Tibial artery (tissue), 4 donors: ENCODE data around the gene GLP2R.

Experiments used
- DNase-seq, 2 donors: peaks; one replicate each; pipeline ENCODE4 v3.0.0-alpha.2; 2019
- H3K27ac ChIP-seq, 2 donors: fragments of 200-600 bp; sonication (generic) in 1 of 2; 1 replicate in 1 of 2; 2 replicates in 1 of 2; pipeline ENCODE4 v1.5.1; 2018 to 2019; ENCODE audit warnings: mild to moderate bottlenecking in 1 of 2
- H3K27me3 ChIP-seq, 2 donors: fragments of 200-600 bp; sonication (generic) in 1 of 2; one replicate each; pipeline versions ENCODE4 v1.5.1 to v1.6.0; 2016 to 2019
- H3K36me3 ChIP-seq, 3 donors: fragments of 200-600 bp; sonication (generic) in 2 of 3; one replicate each; pipeline ENCODE4 v1.5.1; 2016 to 2019; ENCODE audit warnings: mild to moderate bottlenecking in 2 of 3
- H3K4me1 ChIP-seq, 4 donors: fragments of 200-600 bp; sonication (generic) in 2 of 4; 1 replicate in 3 of 4; 2 replicates in 1 of 4; pipeline ENCODE4 v1.5.1; 2016 to 2019
- H3K4me3 ChIP-seq, 2 donors: fragments of 200-600 bp; sonication (generic) in 1 of 2; 1 replicate in 1 of 2; 2 replicates in 1 of 2; pipeline ENCODE4 v1.5.1; 2018 to 2019; ENCODE audit warnings: mild to moderate bottlenecking in 2 of 2
- H3K9me3 ChIP-seq, 3 donors: fragments of 200-600 bp; sonication (generic) in 1 of 3; one replicate each; pipeline ENCODE4 v1.5.1; 2016 to 2019
- intact Hi-C: fragments of 100-400 bp; cut with DNase I; formaldehyde crosslinking; loops from one replicate; pipeline ENCODE4 v1.15.0; 2023; ENCODE audit warnings: low total_unique reads
- TF ChIP-seq, protein P1 (sequence below), 2 experiments: fragments of 200-600 bp in 1 of 2; fragments of 450-650 bp in 1 of 2; IDR thresholded peaks; one replicate each; pipeline ENCODE4 v1.5.1; 2017 to 2019; ENCODE audit warnings: antibody characterized with exemption in 2 of 2, mild to moderate bottlenecking in 1 of 2, moderate library complexity in 1 of 2

GLP2R gene

DNA sequence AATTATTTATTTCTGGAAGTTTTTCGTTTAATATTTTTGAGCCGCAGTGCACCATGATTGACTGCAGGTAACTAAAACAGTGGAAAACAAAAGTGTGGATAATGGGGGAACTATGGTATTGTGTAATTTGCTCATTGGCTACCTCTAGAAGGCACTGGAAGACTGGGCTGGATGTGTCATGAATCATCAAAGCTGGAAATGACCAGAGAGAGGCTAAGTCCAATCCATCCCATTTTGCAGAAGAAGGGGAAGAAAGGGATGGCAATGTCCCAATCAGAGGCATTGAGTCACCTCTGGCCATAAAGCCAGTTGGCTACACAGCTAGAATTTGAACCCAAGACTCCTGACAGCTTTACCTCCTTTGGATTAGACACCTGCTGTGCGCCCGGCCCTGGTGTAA lies 29.3 kb downstream of the GLP2R start:
- no peaks in the 10 kb centered on the region for H3K36me3 ChIP-seq
- H3K9me3 ChIP-seq, result peaks cover 0 to 9% (median 0%) of the 10 kb centered on the region in 3 donors
- no peaks in the 10 kb centered on the region for H3K4me1 ChIP-seq
- TF ChIP-seq, protein P1, sequence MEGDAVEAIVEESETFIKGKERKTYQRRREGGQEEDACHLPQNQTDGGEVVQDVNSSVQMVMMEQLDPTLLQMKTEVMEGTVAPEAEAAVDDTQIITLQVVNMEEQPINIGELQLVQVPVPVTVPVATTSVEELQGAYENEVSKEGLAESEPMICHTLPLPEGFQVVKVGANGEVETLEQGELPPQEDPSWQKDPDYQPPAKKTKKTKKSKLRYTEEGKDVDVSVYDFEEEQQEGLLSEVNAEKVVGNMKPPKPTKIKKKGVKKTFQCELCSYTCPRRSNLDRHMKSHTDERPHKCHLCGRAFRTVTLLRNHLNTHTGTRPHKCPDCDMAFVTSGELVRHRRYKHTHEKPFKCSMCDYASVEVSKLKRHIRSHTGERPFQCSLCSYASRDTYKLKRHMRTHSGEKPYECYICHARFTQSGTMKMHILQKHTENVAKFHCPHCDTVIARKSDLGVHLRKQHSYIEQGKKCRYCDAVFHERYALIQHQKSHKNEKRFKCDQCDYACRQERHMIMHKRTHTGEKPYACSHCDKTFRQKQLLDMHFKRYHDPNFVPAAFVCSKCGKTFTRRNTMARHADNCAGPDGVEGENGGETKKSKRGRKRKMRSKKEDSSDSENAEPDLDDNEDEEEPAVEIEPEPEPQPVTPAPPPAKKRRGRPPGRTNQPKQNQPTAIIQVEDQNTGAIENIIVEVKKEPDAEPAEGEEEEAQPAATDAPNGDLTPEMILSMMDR (IDR thresholded peaks at IDR 0.05), result no peak
- no peaks in the 10 kb centered on the region for H3K27me3 ChIP-seq
- H3K27ac ChIP-seq, result no peak overlapping the region
- intact Hi-C loops, result no loop called here
- H3K4me3 ChIP-seq, result no peak overlapping the region
- no peak for DNase-seq

DNA sequence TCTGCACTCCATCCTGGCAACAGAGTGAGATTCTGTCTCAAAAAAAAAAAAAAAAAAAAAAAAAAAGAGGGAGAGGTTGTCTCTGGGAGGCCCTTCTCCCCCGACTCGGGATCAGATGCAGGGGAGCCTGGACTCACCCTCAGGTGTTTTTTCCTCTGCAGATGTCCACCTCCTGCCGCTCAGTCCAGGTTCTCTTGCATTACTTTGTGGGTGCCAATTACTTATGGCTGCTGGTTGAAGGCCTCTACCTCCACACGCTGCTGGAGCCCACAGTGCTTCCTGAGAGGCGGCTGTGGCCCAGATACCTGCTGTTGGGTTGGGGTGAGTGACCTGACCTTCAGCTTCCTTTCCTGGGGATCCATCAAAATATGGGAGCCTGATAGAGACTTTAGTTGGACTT lies 34.1 kb downstream of the GLP2R start:
- no peaks in the 10 kb centered on the region for H3K36me3 ChIP-seq
- TF ChIP-seq, protein P1 (IDR thresholded peaks at IDR 0.05), result no peak
- H3K9me3 ChIP-seq, result peaks cover 0 to 17% (median 8%) of the 10 kb centered on the region in 3 donors
- no peak overlapping the region for H3K27ac ChIP-seq
- intact Hi-C loops, result no loop called here
- no peaks in the 10 kb centered on the region for H3K27me3 ChIP-seq
- H3K4me1 ChIP-seq, result no peaks in the 10 kb centered on the region
- DNase-seq, result no peak
- H3K4me3 ChIP-seq, result no peak overlapping the region

DNA sequence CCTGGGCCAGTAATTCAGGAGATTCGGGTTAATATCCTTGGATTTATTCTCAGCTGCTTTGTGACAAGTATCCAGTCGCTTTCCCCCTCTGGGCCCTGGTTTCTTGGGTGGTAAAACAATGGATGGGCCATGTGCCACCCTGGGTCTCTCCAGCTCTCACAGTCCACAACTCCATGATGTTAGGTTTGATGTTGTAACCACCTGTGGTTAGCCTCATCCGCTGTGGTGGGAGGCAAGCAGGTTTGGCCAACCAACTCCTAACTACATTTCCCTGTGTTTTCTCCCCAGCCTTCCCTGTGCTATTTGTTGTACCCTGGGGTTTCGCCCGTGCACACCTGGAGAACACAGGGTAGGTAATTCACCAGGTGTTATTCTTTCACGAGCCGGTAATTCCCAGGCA lies 35.1 kb downstream of the GLP2R start:
- TF ChIP-seq, protein P1 (IDR thresholded peaks at IDR 0.05), result no peak
- no peak for DNase-seq
- no peaks in the 10 kb centered on the region for H3K36me3 ChIP-seq

DNA sequence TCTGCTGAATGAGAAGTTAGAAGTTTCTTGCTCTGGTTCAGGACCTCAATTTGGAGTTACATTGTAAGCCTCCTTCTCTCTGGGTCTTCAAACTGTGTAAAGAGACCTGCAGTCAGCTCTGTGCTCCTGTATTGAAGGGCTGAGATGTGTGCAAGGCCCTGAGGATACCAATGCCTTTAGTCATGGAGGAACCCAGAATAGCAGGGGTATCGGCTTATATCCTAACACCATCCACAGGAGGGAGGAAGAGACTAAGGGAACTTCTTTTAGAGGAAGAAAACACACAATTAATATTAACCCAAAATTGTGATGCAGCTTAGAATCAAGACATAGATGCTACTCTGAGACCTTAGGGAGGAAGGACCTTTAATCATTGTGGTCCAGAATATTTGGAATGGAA lies 36.5 kb downstream of the GLP2R start:
- no peak overlapping the region for H3K27ac ChIP-seq
- no peak for DNase-seq
- H3K4me3 ChIP-seq, result no peak overlapping the region
- no peaks in the 10 kb centered on the region for H3K4me1 ChIP-seq
- H3K9me3 ChIP-seq, result peaks cover 0 to 12% (median 8%) of the 10 kb centered on the region in 3 donors
- TF ChIP-seq, protein P1 (IDR thresholded peaks at IDR 0.05), result no peak
- no peaks in the 10 kb centered on the region for H3K27me3 ChIP-seq
- no peaks in the 10 kb centered on the region for H3K36me3 ChIP-seq
- intact Hi-C loops, result no loop called here

More for the DNA sequence above, 35.1 kb downstream of the GLP2R start:
- H3K4me3 ChIP-seq, result no peak overlapping the region
- no peaks in the 10 kb centered on the region for H3K4me1 ChIP-seq
- H3K27ac ChIP-seq, result no peak overlapping the region
- no peaks in the 10 kb centered on the region for H3K27me3 ChIP-seq
- intact Hi-C loops, result no loop called here
- H3K9me3 ChIP-seq, result peaks cover 0 to 17% (median 8%) of the 10 kb centered on the region in 3 donors

DNA sequence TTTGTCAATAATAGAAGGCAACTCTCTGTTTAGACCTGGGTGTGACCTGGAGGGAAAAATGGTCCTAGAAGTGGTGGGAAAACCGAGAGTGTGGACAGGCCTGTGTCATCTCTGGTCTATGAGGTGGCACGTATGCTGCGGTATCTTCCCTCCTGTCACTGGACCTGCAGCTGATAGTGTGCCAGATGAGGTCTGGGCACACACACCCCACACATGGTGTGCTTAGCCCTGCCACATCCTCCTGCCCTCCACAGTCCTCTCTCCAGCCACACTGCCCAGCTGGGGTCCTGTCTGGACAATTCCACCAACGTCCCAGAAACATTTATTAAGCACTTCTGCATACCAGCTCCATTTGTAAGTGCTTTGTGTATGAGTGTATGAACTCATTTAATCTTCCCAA lies 37.2 kb downstream of the GLP2R start:
- Histone ChIP-seq H3K27me3 (no peaks in the 10 kb centered on the region), H3K4me1 (no peaks in the 10 kb centered on the region), H3K4me3 (no peak overlapping the region), H3K27ac (no peak overlapping the region), H3K9me3 (peaks cover 0 to 8% (median 8%) of the 10 kb centered on the region in 3 donors), H3K36me3 (no peaks in the 10 kb centered on the region)
- TF ChIP-seq, protein P1 (IDR thresholded peaks at IDR 0.05), result no peak
- no peak for DNase-seq
- intact Hi-C loops, result no loop called here

DNA sequence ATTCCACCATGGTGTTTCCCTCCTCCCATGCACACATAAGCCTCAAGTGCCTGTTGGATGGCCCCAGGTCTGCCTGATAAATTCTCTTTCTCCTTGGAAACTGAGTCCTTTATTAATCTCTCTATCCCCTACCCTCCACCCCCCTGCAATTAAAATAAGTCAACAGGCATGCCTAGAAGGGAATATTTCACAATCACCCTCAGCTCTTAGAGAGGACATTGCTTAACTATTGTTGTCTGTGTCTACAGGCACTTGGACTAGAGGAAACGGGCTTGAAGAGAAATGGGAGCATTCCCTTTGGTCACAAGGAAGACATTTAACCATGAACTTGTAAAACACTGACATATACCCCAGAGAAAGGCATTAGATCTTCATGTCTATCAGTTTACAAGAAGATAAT lies 39.9 kb downstream of the GLP2R start:
- H3K4me3 ChIP-seq, result no peak overlapping the region
- peaks cover 0 to 8% (median 2%) of the 10 kb centered on the region in 3 donors for H3K9me3 ChIP-seq
- TF ChIP-seq, protein P1 (IDR thresholded peaks at IDR 0.05), result no peak
- H3K27me3 ChIP-seq, result no peaks in the 10 kb centered on the region
- no peaks in the 10 kb centered on the region for H3K4me1 ChIP-seq
- no peaks in the 10 kb centered on the region for H3K36me3 ChIP-seq
- intact Hi-C loops, result no loop called here
- H3K27ac ChIP-seq, result no peak overlapping the region
- DNase-seq, result no peak
